Activated naive CD4-positive, alpha-beta T cell treated with Interleukin-2 at 50 U/mL for 16 hours (primary cell): Measurements from ENCODE around the gene CHD9.
"Not testable (repeated sequence)": the region's sequence is repeated elsewhere in the genome, so short reads cannot be mapped to it uniquely, and the experiment has no call there.

Experiments used
- DNase-seq: peaks from one replicate; pipeline ENCODE4 v3.0.0-alpha.2; 2020

The CHD9 gene

DNA sequence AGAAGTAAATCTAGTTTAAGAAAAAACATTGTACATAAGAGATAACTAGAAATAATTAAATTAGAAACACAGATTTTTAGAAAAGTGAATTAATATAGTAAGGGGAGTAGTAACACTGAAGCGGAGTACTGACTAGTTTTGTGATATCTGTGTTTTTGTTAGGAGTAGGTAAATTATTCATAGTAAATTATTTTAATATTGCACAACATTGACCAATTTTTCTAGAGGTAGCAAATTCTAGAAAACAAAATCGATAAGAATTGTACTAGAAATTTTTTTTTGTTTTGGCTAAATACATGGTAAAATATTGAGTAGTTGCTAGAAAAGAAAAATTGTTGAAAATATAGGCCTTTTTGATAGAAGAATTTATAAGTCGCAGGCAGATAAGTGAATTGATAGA is 156.5 kb downstream of the CHD9 start:
- DNase-seq: no peak

DNA sequence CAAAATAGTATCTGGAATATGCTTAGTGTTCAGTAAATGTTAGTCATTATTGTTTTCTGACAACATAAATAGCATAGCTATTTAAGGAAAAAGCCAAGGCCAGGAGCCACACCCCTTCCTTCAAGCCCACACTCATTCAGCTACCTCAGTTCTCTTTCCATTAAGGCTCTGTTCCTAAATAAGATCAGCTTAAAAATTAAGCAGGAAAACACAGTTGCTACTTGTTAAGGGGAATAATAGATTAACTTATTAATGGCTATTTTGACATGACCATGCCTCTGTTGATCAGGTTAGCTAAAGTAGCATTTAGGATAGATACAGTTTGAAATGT is 158.1 kb downstream of the CHD9 start:
- no peak for DNase-seq

DNA sequence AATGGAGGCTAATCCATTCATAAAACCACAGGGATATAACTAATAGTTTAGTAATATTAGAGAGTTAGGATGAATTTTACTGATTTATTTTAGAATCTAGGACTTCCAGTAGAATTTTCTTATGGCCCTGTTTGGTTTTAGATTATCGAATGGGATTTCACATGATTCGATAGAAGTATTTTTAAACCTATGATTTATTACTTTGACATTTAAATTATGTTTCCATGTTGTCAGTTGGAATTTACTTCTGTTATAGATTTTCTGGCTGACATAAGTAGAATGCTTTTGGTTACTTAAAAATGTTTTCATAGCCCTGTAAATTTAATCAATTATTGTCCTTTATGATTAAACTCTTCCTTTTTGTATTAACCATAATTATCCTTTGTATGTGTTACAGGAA is 158.8 kb downstream of the CHD9 start:
- no peak for DNase-seq

DNA sequence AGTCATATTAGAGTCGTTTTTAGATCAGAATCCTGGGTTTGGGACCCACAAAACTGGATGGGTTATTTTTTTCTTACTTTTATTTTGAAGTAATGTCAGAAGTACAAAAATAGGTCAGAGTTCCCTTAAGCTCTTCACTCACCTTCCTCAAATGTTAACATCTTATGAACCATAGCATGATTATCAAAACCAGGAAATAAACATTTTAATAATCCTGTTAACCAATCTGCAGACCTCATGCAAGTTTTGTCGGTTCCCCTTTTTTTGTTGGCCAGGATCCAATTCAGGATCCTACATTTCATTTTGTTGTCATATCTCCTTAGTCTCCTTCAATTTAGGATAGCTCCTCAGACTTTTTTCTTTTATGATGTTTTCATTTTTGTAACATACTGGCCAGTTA is 162.0 kb downstream of the CHD9 start:
- no peak for DNase-seq

DNA sequence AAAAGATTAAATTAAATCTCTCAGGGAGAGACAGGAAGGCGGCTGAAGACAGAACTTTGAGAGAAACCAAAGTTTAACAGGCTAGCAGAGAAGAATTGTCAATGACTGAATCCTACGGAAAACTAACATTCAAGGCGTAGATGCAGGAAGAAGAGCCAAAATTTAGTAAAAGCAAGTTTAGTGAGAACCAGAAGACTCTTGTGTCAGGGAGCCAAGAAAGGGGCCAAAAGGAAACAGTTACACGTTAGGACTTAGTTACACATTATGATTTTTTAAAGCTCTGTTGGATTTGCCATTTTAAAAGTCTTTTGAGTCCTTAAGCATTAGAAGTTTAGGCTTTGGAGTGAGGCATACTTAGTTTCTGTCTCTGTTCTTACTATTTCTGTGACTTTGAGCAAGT is 164.6 kb downstream of the CHD9 start:
- DNase-seq: no peak

DNA sequence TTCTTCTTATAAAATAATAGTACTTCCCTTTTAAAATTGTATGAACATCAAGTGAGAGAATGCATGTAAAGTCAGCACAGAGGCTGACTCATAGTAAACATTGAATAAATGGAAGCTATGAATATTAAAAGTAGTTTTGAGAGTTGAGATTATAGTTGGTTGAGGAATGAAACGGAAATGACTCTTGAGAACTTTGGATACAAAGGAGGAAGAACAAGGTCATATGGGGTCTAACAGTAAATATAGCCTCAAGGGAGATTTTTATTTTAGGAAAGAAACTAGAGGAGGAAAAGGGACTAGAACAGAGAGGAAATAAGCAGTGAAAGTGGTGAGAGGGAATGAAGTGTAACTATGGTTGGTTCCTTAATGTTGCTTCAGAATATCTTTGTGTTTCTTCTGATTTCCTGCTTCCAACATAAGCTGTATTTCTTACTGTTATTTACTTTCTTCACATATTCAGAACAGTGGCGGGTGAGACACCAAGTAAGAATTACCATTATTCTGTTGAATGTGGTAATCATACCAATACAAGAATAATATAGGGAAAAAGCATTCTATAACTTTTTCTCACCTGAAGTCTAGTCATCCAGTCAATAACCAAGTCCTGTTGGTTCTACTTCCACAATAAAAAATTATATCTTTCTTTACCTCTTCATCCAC is 165.1 kb downstream of the CHD9 start:
- no peak for DNase-seq

DNA sequence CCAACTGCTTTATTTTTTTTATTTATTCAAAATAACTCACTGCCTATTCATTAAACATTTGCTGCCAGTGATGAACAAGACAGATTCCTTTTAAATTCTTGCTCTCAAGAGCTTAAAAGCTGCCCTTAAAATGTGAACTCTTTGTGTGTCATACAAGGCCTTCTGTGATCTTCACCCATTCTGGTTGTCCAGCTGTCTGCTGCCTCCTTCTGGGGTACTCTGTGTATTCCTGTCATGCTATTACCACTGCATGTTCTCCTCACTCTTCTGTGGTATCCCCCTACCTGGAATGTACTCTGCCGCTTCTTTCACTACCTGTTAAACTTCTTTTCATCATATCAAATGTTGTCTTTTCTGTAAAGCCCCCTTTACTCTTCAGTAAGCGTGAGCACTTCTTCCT is 165.8 kb downstream of the CHD9 start:
- DNase-seq: no peak

DNA sequence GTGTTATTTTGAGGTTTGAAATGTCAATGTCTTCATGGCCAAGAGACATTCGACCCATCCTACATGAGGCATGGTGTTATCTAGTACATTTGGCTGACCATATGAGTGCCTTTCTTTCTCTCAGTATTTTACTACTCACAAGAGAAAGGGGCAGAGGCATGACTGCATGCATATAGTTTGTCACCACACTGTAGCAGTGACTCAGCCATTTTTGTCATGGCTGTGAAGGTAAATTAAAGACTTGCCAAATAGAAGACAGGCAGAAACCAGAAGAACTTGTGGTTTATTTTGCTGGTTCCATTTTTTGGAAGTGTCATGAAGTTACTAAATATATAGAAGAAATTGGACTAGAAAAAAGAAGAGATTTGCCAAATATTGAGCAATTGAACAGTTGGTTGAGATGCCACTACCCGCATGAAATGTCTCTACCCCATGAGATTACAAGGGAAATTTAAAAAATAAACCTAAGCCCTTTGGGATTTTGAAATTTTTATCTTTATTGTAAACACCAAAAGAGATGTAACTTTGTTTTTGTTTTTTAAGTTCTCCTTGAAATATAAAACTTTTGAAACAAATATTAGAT is 170.3 kb downstream of the CHD9 start:
- DNase-seq: no peak

DNA sequence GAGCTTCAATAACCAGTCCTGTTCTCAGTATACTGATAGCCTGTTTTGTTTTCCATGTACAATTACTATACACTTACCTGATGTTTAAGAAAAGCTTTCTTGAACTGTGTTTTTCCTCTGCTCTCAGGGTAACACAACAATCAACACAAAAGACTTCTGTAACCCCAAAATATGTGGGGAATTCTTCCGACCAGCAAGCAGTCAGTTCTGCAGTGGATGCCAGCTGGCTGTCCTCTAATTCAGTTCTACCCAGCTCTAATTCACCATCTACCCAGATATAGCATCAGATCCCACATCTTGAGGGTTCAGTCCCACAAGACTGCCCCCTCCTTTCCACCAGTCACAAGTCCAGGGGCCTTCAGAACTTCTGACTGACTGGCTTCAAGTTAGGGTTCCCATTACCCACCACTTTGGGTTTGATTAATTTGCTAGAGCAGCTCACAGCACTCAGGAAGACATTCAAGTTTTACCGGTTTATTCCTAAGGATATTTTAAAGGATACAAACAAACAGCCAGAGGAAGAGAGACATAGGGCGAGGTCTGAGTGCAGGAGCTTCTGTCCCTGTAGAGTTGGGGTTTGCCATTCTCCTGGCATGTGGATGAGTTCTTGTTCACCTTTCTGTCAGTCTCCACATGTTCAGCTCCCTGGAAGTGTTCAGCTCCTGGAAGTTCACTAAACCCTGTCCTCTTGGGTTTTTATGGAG is 178.2 kb downstream of the CHD9 start:
- DNase-seq: no peak

DNA sequence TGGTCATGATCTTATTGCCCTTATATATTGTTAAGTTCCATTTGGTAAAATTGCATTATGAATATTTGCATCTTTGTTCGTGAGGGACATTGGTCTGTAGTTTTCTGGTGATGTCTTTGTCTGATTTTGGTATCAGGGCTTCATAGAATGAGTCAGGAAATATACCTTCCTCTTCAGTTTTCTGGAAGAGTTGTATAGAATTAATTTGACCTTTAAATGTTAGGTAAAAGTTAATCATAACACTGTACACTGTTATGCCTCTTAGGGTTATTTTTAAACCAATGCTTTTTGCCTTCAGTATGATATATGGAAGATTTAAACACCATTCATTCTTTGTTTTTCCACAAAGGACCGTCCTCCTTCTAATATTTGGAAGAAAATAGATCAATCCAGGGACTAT is 180.0 kb downstream of the CHD9 start:
- DNase-seq: no peak

DNA sequence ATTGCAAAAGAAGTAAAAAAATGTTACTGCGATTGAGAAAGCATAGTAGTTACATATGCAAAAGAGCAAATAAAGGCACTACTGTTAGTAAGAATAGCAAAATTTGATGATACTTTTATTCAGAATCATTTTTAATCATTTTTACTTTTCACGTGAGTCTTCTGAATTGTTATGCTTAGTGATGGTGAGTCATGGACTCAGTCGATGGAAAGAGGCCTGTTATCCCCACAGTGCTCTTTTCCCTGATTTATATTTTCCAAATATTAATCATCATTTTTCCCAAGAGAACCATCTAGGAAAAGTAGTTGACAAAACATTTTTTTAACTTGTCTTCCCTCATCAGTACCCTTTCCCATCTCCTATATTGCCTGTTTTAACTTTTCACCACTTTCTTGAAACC is 181.1 kb downstream of the CHD9 start:
- no peak for DNase-seq

DNA sequence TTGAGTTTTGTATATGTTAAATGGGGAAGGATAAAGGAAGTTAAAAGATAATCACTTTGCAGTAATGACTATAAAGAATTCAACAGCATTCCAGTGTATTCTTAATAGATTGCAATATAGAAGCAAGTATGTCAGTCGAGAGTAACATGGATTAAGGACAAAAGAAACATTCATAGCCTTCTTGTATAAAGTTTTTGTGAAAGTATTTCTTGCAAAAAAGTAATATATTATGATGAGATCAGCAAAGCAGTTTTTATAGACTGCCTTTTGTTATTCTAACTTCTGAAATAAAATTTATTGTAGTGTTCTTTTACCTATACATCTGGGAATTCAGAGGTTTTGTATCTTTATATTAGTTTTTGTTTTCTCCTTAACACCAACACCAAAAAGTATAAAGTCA is 194.5 kb downstream of the CHD9 start:
- DNase-seq: no peak

DNA sequence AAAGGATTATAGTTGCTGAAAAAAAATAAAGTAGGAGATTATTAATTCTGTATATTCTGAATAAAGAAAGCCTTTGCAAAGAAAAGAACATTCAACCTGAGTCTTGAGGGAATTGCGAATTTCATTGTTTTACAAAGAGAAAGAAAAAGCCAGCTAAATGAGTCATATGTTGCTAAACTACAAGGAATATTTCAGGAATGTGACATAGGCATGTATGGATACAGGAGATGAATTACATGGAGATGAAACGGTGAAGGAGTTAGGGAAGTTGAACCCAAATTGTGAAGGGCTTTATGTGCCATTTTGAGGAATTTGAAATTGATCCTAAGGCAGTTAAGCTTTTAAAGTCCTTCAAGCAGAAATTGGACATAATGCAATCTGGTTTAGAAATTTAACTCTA is 202.2 kb downstream of the CHD9 start:
- no peak for DNase-seq

DNA sequence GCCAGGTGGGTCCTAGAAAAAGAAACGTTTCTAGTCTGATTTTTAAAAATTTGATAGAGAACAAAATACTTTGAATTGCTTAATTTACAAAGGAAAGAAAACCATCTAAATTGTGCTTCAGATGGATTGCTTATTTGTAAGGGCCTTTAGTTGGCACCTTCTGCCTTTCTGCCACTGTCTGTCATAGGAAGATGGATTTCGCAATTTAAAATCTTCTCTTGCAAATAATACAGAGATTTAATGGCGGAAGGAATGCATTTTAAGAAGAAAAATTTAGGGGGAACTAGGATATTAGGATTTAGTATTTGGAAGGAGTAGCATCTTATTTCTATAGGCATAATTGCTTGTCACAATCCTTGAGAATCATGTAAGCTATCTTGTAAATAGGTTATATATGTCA is 204.0 kb downstream of the CHD9 start:
- DNase-seq: no peak

DNA sequence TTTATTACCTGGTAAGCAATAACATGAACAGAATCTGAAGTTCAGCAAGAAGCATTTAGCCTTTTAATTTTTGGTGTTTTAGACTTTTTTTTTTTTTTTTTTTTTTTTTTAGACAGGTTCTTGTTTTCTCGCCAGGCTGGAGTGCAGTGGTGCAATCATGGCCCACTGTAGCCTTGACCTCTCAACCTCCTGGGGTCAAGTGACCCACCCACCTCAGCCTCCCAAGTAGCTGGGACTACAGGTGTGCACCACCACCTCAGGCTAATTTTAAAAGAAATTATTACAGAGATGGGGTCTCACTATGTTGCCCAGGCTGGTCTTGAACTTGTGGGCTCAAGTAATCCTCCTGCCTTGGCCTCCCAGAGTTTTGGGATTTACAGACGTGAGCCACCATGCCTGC is 206.5 kb downstream of the CHD9 start:
- no peak for DNase-seq

DNA sequence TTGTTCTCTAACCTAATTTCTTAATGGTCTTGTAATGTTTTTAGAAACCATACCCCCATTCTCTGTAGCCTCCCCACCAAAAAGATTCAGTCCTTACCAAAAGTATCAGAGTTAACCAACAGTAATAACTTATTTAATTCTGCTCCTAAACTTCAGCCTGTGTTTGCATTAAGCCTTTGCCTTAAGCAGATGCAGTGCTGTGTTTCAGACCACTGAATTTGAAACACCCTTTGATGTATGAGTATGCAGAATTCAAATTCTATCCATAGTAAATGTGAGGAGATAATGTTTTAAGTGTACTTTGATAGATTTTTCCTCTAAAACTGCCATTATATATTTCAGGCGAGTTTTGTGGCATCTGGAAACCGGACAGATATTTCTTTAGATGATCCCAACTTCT is 207.9 kb downstream of the CHD9 start:
- no peak for DNase-seq

DNA sequence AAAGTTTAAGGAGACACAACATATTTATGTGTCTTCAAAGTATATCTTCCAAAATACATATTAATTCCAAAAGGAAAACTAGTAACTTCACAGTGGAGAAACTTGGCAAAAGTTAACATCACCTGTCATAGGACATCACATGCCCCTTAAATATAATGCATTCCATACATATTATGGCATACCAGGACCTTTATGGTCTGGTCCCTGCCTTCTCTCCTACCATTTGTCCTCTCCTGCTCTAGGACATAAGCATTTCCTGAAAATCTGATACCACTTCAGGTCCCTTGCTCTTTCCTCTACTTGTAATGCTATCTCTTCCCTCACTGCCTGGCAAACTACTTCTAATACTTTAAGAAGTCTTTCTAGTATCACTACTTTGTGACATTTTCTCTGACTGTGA is 211.4 kb downstream of the CHD9 start:
- DNase-seq: no peak

DNA sequence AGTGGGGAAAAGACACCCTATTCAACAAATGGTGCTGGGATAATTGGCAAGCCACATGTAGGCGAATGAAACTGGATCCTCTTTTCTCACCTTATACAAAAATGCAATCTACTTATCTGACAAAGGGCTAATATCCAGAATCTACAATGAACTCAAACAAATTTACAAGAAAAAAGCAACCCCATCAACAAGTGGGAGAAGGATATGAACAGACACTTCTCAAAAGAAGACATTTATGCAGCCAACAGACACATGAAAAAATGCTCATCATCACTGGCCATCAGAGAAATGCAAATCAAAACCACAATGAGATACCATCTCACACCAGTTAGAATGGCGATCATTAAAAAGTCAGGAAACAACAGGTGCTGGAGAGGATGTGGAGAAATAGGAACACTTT is 223.7 kb downstream of the CHD9 start:
- DNase-seq: not testable (repeated sequence)

DNA sequence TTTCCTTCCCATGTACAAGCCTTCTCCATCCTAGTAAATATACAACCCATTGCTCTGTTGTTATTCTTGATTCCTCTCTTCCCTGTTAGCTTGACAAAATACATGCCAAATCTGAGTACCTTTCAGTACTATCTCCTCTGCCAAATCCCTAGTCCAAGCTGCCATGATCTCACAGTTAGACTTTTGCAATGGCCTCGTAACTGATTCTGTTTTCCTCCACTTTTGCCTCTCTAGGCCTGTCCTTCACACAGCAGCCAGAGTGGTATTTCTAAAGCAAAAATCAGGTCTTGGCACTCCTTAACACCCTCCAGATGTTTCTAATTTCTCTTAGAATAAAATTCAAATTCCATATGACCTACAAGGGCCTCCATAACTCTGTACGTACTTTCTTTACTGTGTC is 226.5 kb downstream of the CHD9 start:
- DNase-seq: no peak

DNA sequence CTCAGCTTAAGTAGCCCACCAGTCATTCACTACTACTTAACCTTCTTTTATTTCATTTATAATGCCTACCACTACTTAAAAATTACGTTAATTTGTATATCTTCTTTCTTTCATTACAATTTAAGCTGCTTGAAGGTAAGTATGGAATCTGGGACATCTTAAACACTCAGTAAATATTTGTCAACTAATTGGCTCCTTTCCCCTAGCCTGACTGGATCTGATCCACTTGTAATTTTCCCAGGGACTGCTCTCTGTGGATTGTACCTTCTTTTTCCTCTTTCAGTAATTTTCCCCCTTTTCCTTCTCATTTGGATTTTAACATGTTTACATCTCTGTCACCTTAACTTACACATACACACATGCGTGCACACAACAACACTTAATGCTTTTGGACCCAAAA is 227.1 kb downstream of the CHD9 start:
- DNase-seq: no peak

DNA sequence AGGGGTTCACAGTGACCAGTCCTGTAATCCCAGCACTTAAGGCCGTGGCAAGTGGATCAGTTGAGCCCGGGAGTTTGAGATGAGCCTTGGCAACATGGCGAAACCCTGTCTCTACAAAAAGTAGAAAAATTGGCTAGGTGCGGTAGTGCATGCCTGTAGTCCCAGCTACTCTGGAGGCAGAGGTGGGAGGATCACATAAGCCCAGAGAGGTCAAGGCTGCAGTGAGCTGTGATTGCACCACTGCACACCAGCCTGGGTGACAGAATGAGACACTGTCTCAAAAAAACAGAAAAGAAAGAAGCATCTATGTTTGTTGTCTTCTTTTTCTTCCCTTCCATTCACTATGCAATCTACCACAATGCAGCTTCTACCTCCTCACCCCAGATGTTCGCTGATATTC is 227.5 kb downstream of the CHD9 start:
- DNase-seq: no peak

DNA sequence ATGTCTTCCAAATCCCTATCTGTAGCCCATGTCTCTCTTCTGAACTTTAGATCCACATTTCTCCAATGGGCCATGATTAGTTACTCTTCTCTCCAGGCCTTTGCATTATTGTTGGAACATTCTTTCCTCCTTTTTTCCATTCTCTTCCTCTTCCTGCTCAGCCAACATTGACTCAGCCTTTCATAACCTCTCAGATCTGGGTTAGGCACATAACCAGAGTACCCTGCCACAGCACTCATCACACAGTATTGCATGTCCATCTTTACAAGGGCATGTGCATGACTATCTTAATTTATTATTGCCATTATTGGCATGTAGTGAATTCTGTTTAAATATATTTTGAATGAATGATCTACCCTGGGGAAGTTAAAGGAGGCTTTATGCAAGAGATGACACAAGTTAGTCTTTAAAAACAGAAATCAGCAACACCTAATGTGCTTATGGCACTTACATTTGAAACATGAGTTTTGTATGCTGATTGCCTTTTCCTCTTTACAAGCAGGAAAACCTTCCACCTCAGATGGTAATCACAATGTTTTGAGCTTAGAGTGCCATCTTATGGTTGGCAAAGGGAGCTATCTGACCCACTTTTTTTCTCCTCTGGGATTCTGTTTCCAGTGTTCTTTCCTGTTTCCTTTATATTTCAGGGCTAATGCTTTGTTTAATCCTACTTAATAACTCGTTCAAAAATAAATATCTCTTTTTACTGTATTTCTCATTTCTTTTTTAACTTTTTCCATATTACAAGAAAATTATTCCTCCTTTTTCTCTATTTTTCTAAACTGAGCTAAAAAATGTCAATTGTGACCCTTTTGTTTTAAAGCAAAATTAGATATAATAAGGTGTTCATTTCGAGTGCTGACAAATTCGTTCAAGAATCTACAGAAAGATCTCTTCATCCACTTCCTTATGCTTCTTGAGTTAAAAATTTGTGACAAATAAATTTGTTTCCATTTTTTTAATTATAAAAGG is 228.5 kb downstream of the CHD9 start:
- no peak for DNase-seq

DNA sequence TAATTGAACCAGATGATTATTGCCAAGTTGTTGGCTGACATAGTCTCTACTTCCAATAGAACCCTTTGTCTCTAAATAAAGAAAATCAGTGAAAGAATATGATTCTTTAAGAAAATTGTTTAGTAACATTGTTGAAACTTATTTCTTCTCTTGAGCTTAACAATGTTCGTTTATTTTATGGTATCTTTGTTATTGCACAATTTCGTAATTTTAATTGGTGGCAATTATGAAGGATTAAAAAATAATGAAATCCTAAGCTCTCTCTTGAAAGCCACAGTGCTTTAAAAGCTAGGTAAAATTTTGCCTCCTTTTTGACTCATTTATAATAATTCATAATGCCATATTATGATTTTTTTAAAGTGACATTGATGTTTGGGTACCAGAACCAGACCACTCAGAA is 230.4 kb downstream of the CHD9 start:
- DNase-seq: no peak

DNA sequence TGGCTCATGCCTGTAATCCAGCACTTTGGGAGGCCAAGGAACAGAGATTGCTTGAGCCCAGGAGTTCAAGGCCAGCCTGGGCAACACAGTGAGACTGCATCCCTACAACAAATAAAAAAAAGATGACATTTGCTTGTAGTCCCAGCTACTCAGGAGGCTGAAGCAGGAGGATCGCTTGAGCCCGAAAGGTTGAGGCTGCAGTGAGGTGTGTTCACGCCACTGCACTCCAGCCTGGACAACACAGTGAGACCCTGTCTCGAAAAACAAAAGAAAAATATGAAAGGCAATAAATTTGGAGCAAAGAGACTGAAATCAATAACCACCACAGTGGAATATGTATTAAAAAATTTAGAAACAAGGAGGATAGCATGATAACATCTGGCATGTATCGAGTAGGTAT is 235.7 kb downstream of the CHD9 start:
- DNase-seq: no peak
